Eye (tissue), 1 donor: ENCODE data around the gene FDXR.
A peak's percentile ranks its signal among the peaks of the same experiment; 100 is the strongest.

Source experiments
- DNase-seq: peaks from one replicate; pipeline ENCODE4 v3.0.0-alpha.2; 2015

Gene FDXR

GRCh38 chr17:74831444-74832146, 41.2 kb downstream of the FDXR start:
- peak; percentile 59 for DNase-seq

GRCh38 chr17:74830861-74831260, 41.9 kb downstream of the FDXR start:
- no peak for DNase-seq

GRCh38 chr17:74827800-74828199, 45.0 kb downstream of the FDXR start:
- DNase-seq = no peak

- DNase-seq = peak; percentile 54
These were observed 46.7 kb downstream of the FDXR start for GRCh38 chr17:74825952-74826719.

- peak; percentile 16 for DNase-seq
These were observed 47.7 kb downstream of the FDXR start for GRCh38 chr17:74824961-74825627.

- DNase-seq = peak; percentile 87
These were observed 49.8 kb downstream of the FDXR start for GRCh38 chr17:74822939-74823367.

GRCh38 chr17:74822335-74822938, 50.4 kb downstream of the FDXR start:
- DNase-seq = peak; percentile 49

- peak; percentile 12 for DNase-seq
These were observed 51.0 kb downstream of the FDXR start for GRCh38 chr17:74821655-74822334.

- no peak for DNase-seq
These were observed 52.9 kb downstream of the FDXR start for GRCh38 chr17:74819801-74820436.

- DNase-seq = no peak
These were observed 54.4 kb downstream of the FDXR start for GRCh38 chr17:74818291-74818938.

- peak; percentile 54 for DNase-seq
These were observed 55.7 kb downstream of the FDXR start for GRCh38 chr17:74816905-74817620.

- peak; percentile 75 for DNase-seq
These were observed 57.0 kb downstream of the FDXR start for GRCh38 chr17:74815550-74816370.

- DNase-seq = no peak
These were observed 57.7 kb downstream of the FDXR start for GRCh38 chr17:74815067-74815466.

GRCh38 chr17:74814453-74814852, 58.3 kb downstream of the FDXR start:
- no peak for DNase-seq
